ENCODE measurements around the gene PPM1H.
A peak's percentile ranks its signal among the peaks of the same experiment; 100 is the strongest.

PPM1H gene

GRCh38 chr12:62934799-62935674 lies at the start of gene PPM1H:
Gene PPM1H, minus strand, starts transcription at chr12:62935150. Its CDS starts 414 bp downstream, at chr12:62934736.
- peaks cover 38% of the 10 kb centered on the region for H3K79me2 ChIP-seq (ENCODE audit: insufficient read depth, low read length)
- peak within 1 kb of the TSS; percentile 82 for H3K4me2 ChIP-seq (ENCODE audit: low read depth, low read length, poor library complexity, severe bottlenecking)
- H3K9ac ChIP-seq (ENCODE audit: low read depth, low read length, poor library complexity, severe bottlenecking), result peak within 1 kb of the TSS; percentile 87
- no peaks in the 10 kb centered on the region for H3K27me3 ChIP-seq (ENCODE audit: insufficient read depth, low read length, poor library complexity, severe bottlenecking)
- peaks cover 42% of the 10 kb centered on the region for H3K4me1 ChIP-seq (ENCODE audit: insufficient read depth, low read length, poor library complexity, severe bottlenecking)
- H3K9me2 ChIP-seq (replicated peaks; ENCODE audit: low read depth, low read length), result no peaks in the 10 kb centered on the region
- TF ChIP-seq EZH2phosphoT487 (IDR thresholded peaks at IDR 0.05; ENCODE audit: borderline replicate concordance) (no peak), CTCF (conservative IDR thresholded peaks at IDR 0.05; ENCODE audit: low read length) (peak; percentile 68)
- no peaks in the 10 kb centered on the region for H3K36me3 ChIP-seq (ENCODE audit: insufficient read depth, low read length)
- peak within 1 kb of the TSS; percentile 94 for H3K4me3 ChIP-seq (ENCODE audit: low read length, poor library complexity, severe bottlenecking)
- peaks cover 7% of the 10 kb centered on the region; the same call in 1 of the 2 replicates for H3F3A ChIP-seq (ENCODE audit: low read depth)
- H4K20me1 ChIP-seq (ENCODE audit: insufficient read depth, low read length, poor library complexity, severe bottlenecking), result peaks cover 12% of the 10 kb centered on the region
- no peaks in the 10 kb centered on the region for H3K9me3 ChIP-seq (ENCODE audit: insufficient read depth, low read depth, low read length)
- peak within 1 kb of the TSS; percentile 93 for H2AFZ ChIP-seq (ENCODE audit: low read length)

- H3K4me2 ChIP-seq (ENCODE audit: low read depth, low read length, poor library complexity, severe bottlenecking), result no peak overlapping the region
- peak overlapping the region; percentile 32; the same call in 1 of the 2 replicates for H2AFZ ChIP-seq (ENCODE audit: low read length)
- H3K9me3 ChIP-seq (ENCODE audit: insufficient read depth, low read depth, low read length), result no peaks in the 10 kb centered on the region
Observed at GRCh38 chr12:62983594-62983993, 48.6 kb upstream of the PPM1H start.

GRCh38 chr12:62978768-62979167 lies 43.8 kb upstream of the PPM1H start:
- H3K27me3 ChIP-seq (ENCODE audit: insufficient read depth, low read length, poor library complexity, severe bottlenecking), result no peaks in the 10 kb centered on the region
- H3K4me2 ChIP-seq (ENCODE audit: low read depth, low read length, poor library complexity, severe bottlenecking), result no peak overlapping the region
- H3K79me2 ChIP-seq (ENCODE audit: insufficient read depth, low read length), result no peaks in the 10 kb centered on the region
- no peaks in the 10 kb centered on the region for H3K36me3 ChIP-seq (ENCODE audit: insufficient read depth, low read length)
- TF ChIP-seq EZH2phosphoT487 (IDR thresholded peaks at IDR 0.05; ENCODE audit: borderline replicate concordance) (no peak), CTCF (conservative IDR thresholded peaks at IDR 0.05; ENCODE audit: low read length) (no peak)
- no peaks in the 10 kb centered on the region for H3F3A ChIP-seq (ENCODE audit: low read depth)
- peaks cover 4% of the 10 kb centered on the region for H3K4me1 ChIP-seq (ENCODE audit: insufficient read depth, low read length, poor library complexity, severe bottlenecking)
- no peak overlapping the region for H3K4me3 ChIP-seq (ENCODE audit: low read length, poor library complexity, severe bottlenecking)
- H3K9me3 ChIP-seq (ENCODE audit: insufficient read depth, low read depth, low read length), result no peaks in the 10 kb centered on the region
- no peaks in the 10 kb centered on the region for H4K20me1 ChIP-seq (ENCODE audit: insufficient read depth, low read length, poor library complexity, severe bottlenecking)
- no peak overlapping the region for H2AFZ ChIP-seq (ENCODE audit: low read length)
- no peak overlapping the region for H3K9ac ChIP-seq (ENCODE audit: low read depth, low read length, poor library complexity, severe bottlenecking)
- H3K9me2 ChIP-seq (replicated peaks; ENCODE audit: low read depth, low read length), result no peaks in the 10 kb centered on the region

More at GRCh38 chr12:62983594-62983993, 48.6 kb upstream of the PPM1H start:
- peak; percentile 59 for TF ChIP-seq CTCF (conservative IDR thresholded peaks at IDR 0.05; ENCODE audit: low read length)
- no peak for TF ChIP-seq EZH2phosphoT487 (IDR thresholded peaks at IDR 0.05; ENCODE audit: borderline replicate concordance)
- Histone ChIP-seq H3K27me3 (ENCODE audit: insufficient read depth, low read length, poor library complexity, severe bottlenecking) (no peaks in the 10 kb centered on the region), H3K79me2 (ENCODE audit: insufficient read depth, low read length) (no peaks in the 10 kb centered on the region), H4K20me1 (ENCODE audit: insufficient read depth, low read length, poor library complexity, severe bottlenecking) (no peaks in the 10 kb centered on the region), H3K9ac (ENCODE audit: low read depth, low read length, poor library complexity, severe bottlenecking) (no peak overlapping the region), H3K36me3 (ENCODE audit: insufficient read depth, low read length) (no peaks in the 10 kb centered on the region), H3K4me3 (ENCODE audit: low read length, poor library complexity, severe bottlenecking) (no peak overlapping the region), H3K4me1 (ENCODE audit: insufficient read depth, low read length, poor library complexity, severe bottlenecking) (no peaks in the 10 kb centered on the region), H3K9me2 (replicated peaks; ENCODE audit: low read depth, low read length) (no peaks in the 10 kb centered on the region), H3F3A (ENCODE audit: low read depth) (no peaks in the 10 kb centered on the region)

Measured in Loucy (cell line).